GM21825 (cell line): ENCODE results near the gene RUNDC1.
"Not testable (repeated sequence)": the region's sequence is repeated elsewhere in the genome, so short reads cannot be mapped to it uniquely, and the experiment has no call there.

Experiments
- ATAC-seq: cut with Tn5 transposase; IDR thresholded peaks from one replicate; pipeline ENCODE4 v1.9.1; 2021; ENCODE audit warnings: mild to moderate bottlenecking, moderate library complexity; ENCODE audit not compliant: unreplicated experiment

Gene RUNDC1

DNA sequence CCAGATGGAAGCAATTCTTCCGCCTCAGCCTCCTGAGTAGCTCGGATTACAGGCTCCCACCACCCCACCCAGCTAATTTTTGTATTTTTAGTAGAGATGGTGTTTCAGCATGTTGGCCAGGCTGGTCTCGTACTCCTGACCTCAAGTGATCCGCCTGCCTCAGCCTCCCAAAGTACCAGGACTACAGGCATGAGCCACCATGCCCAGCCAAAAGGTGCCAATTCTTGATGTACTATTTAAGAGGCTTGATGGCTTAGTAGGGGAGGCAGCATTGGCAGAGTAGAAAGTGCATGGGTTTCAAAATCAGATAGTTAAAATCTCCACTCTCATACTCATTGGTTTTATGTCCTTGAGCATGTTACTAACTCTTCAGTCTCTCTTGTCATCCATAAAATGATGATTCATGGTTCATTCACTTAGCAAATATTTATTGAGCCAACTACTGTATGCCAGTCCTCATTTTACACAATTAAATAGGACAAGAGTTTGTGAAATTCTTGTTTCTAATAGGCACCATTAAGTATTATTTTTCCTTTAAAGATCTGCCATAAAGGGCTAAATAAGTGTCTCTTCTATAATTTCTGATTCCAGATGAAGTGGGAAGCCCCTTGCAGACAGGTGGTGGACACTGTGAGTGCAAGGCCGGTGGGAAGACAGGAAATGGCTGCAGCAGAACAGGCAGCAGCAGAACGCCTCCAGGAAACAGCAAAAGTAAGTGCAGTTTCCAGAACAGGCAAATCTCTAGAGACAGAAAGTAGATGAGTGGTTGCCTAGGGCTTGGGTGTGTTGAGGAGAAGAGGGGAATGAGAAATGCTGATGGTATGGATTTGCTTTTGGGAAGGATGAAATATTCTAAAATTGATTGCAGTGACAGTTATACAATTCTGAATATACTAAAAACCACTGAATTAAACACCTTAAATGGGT lies 9.6 kb downstream of the RUNDC1 start:
- no peak for ATAC-seq

DNA sequence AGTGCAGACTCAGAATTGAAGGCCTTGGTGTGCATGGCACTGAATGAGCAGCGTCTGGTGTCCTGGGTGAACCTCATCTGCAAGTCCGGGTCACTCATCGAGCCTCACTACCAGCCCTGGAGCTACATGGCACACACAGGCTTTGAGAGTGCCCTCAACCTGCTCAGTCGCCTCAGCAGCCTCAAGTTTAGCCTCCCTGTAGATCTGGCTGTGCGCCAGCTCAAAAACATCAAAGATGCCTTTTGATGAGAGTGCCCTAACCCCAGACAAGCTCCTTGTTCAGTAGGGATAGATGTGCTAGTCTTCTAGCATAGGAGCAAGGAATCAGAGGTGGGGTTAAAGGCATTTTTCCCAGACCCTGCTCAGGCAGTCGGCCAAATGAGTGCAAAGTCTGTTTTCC lies 11.1 kb downstream of the RUNDC1 start:
- ATAC-seq: no peak

DNA sequence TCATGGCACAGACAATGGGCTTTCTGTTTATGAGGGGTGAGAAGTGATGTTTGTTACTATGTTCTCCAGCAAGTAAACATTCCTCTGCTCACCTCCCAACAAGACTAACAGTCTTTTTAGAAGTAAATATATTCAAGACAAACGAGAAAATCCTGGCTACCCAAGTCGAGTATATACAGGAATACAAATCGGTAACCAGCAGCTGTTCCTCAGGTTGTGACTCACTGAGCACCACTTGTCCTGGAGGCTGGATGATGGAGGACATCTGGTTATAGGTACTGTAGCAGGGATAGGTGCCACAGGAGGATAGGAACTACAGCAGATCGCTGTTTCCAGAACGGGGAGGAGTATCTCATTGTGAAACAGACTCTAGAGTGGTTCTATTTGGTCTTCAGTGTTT lies 12.5 kb downstream of the RUNDC1 start:
- no peak for ATAC-seq

DNA sequence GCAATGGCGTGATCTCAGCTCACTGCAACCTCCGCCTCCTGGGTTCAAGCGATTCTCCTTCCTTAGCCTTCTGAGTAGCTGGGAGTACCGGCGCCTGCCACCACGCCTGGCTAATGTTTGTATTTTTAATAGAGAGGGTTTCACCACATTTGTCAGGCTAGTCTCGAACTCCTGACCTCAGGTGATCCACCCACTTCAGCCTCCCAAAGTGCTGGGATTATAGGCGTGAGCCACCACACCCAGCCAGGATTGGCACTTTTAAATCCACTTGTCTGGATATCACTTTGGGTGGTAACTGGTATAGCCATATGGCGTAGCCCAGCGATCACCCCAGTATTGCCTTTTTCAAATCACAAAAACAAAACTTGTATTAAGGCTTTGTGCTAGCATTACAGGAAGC lies 13.5 kb downstream of the RUNDC1 start:
- not testable (repeated sequence) for ATAC-seq

DNA sequence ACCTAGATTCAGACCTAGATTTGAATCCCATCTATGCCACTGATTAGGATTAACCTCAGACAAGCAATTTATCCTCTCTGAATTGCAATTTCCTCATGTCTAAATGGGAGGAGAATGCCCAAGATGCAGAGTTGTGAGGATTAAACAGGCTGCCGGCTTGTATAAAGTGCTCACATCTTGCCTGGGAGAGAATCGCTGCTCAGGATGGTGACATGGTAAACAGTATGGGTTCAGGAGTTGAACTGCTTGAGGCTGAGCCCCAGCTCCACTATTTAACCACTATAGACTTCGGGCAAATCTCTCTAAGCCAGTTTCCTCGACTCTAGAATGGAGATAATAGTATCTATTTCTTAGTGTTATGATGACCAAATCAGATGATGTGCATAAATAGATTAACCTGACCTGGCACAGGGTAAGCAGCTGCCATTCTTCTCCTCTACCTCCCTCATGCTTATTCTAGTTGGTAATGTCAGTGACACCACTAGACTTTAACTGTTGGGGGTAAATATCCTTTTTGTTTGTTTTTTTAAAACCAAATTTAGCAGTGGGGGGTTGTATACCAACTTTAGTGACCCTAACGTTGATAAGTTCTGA lies 17.1 kb downstream of the RUNDC1 start:
- no peak for ATAC-seq

DNA sequence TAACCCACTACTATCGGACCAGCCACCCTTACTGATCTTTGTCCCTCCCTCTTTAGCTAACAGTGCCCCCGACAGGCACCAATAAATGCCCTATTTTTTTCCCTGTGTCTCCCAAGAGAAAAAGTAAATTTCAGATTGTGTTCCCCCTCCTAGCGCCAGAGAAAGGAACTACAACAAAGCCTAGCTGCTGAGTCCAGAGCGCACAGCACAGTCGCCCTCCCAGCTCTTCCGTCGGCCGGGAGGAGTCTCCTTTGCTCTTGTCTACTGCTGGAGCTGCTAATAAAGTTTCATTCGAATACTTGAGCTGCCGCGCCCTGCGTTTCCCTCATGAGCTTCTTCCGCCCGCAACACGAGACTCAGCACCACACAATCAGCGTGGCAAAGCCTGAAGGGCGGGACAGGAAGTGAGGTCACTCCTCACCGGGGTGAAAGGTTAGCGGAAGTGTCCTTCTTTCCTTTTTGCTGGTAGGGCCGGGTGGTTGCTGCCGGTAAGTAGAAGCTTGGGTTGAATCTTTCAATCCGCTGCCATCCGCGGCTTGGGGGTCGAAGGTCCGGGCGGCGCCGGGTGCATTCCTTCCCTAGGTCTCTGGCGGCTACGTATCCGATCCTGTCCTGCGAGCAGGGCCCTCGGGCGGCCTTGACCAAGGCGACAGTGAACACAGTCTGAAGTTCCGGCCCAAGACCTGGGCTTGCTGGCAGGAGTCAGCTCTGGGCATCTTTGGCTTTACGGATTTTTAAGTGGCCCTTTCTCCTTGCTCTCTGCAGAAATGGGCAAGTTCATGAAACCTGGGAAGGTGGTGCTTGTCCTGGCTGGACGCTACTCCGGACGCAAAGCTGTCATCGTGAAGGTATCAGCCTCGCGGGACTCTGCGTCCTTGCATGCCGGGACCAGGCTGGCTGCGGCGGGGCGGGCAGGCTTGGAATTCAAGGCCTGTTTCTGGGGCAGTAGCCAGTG lies 17.9 kb downstream of the RUNDC1 start, which contains the start of gene RPL27:
TSS of gene RPL27 (plus strand) at position 436 of the 955 bp plus-strand sequence. CDS start at position 768, 332 bp downstream.
- peak; percentile 89 for ATAC-seq

DNA sequence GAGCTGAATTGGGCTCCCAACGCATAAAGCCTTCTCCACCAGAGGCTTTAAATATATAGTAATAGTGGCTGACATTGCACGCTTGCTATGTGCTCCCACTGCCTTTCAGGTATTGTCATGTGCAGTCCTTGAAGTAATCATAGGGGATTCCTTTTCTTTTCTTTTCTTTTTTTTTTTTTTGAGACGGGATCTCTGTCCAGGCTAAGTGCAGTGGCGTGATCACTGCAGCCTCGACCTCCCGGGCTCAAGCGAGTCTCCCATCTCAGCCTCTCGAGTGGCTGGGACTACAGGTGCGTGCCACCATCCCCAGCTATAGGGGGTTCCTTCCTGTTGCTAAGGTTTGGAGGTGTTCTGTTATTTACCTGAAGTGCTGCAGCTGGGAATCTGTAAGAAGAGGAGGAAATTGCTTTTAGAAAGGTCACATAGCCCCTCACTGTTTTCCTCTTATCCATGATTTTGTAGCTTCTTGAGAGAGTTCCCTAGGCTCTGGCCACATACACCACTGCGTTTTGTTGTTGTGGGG lies 18.7 kb downstream of the RUNDC1 start:
- ATAC-seq: no peak

DNA sequence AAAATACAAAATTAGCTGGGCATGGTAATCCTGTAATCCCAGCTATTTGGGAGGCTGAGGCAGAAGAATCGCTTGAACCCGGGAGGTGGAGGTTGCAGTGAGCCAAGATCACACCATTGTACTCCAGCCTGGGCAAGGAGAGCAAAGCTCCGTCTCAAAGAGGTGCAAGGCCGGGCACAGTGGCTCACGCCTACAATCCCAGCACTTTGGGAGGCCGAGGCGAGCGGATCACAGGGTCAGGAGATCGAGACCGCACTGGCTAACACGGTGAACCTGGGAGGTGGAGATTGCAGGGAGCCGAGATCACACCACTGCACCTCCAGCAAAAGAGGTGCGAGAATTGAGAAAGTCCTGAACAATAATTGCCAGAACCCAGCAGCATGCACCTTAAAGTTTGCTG lies 20.5 kb downstream of the RUNDC1 start:
- ATAC-seq: not testable (repeated sequence)

DNA sequence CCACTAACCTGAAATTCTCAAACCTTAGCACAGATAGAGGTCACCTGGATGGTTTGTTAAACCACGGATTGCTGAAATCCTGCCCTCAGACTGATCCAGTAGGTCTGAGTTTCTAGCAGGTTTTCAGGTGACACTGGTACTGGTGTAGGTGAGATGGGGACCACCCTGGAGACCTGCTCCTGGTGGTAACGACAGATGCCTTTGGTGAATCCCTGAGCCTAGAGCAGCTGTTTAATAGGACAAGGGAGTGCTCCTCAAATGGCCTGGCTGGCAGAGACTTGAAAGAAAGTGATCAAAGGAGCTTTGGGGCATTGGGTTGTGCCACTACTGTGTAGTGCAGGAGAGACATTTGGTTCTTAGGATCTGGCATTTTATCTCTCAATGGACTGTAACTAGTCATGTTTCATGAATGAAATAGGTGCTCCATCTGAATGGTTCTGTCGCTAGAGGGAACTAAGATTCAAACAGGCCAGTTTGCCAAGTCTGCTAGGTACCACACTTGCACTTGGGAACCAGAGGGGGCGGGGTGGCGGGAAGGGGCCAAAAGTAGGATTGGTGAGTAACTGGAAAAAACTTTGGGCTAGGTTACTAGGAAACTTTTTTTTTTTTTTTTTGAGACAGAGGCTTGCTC lies 23.3 kb downstream of the RUNDC1 start:
- ATAC-seq: no peak

DNA sequence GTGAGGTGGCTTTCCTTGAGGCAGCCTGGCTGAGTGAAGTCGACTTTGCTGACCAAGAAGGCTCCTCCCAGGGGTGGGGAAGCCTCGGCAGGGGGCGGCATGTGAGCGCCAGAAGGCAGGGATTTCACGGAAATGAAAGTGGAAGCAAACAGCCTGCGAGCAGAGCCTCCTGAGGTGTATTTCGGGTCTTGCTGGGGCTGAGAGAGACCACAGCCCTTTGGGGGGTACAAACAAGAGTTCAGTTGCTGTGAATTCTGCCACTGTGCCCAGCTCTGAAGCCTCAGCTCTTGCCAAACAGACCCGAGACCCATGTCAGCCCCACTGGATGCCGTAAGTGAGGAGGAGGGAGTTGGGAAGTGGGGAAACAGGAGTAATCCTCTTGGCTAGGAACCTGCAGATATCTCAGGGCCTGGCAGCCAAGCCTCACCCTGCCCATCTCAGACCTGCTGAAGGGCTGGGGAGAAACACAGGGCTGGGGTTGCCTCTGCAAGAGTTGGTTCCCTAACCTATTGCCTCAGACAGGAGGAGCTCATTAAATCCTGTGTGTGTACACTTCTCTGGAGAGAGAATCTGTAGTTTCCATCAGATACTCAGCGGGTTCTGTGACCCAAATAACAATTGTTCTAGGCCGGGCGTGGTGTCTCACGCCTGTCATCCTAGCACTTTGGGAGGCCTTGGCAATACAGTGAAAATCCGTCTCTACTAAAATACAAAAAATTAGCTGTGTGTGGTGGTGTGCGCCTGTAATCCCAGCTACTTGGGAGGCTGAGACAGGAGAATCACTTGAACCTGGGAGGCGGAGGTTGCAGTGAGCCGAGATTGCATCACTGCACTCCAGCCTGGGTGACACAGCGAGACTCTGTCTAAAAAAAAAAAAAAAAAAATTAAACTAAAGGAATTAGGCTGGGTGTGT lies 26.5 kb downstream of the RUNDC1 start, which contains the start of gene IFI35:
TSS of gene IFI35 (plus strand) at position 146 of the 913 bp plus-strand sequence. CDS start at position 310, 164 bp downstream.
- peak; percentile 85 for ATAC-seq

DNA sequence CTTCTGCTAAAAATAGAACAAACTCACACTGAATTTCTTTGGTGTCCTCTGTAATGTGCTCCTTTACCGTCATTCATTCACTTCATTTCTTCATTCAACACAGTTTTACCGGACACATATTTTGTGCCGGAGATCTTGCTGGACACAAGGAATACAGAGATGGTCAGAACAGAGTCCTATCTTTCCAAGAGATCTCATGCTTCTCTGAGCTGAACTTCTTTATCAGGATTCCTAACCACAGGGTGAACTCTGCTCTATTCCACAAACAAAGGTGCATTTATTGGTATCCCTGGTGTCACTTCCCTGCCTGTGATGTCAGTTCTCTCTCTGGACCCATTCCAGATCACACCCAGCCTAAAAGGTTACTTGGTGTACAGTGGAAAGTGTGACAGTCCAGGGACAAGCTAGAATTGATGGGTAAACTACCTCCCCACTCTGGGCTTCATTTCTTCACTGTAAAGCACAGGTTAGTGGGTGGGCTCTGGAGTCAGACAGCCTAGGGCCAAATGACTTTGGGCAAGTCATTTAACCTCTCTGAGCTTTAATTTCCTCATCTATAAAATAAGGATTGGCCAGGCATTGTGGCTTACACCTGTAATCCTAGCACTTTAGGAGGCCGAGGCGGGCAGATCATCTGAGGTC lies 30.4 kb downstream of the RUNDC1 start:
- ATAC-seq: no peak

DNA sequence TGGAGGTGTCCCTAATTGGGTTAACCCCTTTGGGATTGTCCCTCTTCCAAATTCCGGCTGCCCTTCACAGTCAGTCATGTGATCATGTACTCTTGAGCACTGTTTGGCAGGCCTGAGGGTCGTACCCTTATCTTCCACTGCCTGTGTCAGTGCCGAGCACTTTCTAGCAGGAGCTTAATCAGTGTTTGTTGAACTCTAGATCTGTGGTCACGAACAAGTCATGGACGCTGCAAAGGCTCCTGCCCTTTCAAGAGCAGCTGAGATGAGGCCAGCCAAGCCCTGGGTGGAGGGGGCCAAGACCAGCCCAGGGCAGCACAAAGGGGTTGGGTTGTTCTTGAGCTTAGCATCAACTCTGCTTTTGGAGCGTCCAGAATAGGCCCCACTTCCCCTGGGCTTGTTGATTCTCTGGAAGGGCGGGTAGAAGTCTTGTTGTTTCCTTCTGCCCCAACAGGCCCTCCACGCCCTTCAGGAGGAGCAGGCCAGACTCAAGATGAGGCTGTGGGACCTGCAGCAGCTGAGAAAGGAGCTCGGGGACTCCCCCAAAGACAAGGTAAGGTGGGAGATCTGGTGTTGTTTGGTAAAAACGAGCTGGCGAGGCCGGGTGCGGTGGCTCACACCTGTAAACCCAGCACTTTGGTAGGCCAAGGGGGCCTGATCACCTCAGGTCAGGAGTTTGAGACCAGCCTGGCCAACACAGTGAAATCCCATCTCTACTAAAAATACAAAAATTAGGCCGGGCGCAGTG lies 31.5 kb downstream of the RUNDC1 start:
- ATAC-seq: no peak

DNA sequence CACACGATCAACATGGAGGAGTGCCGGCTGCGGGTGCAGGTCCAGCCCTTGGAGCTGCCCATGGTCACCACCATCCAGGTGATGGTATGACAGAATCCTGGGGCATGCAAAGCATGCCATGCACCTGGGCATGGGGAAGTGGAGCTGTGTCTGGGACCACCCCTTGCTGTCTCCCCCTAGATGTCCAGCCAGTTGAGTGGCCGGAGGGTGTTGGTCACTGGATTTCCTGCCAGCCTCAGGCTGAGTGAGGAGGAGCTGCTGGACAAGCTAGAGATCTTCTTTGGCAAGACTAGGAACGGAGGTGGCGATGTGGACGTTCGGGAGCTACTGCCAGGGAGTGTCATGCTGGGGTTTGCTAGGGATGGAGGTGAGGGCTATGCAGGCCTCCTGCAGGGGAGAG lies 32.9 kb downstream of the RUNDC1 start:
- no peak for ATAC-seq

DNA sequence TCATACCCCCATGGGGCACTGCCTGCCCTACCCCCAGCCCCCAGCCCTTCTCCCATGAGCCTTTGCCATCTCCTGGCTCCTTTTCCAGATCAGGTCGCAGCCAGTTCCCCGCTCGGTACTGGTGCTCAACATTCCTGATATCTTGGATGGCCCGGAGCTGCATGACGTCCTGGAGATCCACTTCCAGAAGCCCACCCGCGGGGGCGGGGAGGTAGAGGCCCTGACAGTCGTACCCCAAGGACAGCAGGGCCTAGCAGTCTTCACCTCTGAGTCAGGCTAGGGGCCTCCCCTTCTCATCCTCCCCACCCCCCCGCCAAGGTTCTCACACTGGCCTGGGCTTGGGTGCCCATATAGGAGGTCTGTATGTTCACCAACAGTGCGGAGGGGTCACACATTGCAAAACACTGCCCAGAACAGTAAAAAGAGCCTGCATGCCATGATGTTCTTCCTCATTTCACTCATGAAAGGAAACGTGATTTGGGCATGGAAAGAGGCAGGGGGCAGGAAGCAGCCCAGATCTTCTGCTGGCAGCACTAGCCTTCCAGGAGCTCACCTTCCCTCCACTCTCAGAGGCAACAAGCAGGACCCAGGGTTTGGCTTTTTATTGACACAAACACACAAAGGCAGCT lies 33.8 kb downstream of the RUNDC1 start:
- no peak for ATAC-seq

DNA sequence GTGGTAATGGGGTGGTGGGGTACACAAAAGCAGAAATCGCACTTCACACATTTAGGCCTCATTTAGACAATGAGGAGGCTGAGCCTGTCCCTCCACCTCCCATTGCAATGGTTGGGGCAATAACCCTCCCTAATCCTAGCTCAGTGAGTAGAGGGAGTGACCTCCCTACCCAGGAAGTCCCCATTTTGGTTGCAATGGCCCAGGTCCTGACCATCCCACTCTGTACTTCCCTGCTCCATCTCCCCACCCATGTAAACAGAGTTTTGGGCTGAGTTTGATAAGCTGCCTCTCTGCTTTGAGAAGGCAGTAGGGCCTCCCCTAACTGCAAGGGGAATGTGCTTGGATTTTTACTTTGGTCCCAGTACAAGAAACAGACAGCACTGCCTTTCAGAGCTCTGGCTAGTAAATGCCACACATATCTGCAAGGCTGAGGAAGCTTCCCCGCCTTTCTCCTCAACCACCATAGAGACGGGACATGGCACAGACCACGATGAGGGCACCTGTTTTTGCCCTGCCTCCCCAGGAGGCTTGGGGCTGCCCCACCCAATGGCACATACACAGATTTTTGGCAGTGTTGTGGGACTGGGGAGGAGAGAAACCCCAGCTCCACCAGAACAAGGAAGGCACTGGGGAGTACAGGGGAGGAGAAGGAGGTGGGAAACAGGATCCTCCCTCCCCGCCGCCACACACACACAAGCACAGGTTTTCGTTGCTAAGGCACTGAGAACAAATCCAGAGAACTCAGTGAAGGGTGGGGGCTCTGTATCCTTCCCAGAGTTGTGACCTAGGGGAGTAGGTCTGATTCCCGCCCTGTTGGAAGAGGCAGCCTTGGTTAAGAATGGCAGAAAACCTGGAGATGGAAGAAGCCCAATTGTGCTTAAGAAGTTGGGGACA lies 34.5 kb downstream of the RUNDC1 start:
- ATAC-seq: no peak

DNA sequence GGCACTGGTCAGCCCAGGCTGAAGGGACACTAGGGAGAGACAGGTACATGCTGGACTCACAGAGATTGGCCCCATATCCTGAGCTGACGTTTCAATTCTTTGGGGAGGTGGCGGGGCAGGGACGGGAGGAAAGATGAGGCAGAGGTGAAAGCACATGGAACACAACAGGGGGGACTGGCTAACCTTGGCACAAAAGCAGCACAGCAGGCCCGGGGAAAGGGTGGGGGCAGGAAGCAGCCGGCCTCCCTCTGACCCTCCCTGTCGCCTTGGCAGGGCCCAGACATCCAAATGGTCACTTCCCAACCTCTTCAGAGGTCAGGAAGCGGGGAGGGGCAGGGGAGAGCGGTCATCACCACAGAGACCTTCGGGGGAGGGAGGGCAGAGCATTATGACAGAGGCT lies 35.2 kb downstream of the RUNDC1 start:
- ATAC-seq: no peak

DNA sequence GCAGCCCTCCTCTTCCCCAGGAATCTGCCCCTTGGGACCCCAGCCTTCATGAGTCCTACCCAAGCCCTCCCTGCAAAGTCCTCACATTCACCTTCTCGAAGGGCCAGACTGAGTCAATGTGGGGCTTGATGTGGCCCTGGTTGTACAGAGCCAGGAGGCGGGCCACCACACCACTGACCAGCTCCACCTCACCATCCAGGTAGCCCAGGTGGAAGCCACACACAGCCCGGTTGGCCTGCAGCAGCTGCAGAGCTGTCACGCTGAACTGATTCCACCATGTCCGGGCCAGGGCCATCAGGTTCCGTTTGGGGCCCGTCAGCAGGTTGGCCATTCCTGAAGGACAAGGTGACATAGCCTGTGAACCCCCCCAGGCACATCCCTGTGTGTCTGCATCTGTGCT lies 35.9 kb downstream of the RUNDC1 start:
- ATAC-seq: no peak
